GM19193 (cell line): ENCODE data around the gene FMN1.

Experiments used
- POLR2A ChIP-seq: IDR thresholded peaks from 4 replicates; pipeline ENCODE4 v1.6.1; 2011; ENCODE audit not compliant: insufficient read depth, insufficient read length; ENCODE audit errors: extremely low read depth

The FMN1 gene

GRCh38 chr15:33152502-33153109 lies 41.9 kb downstream of the FMN1 start:
- no peak for TF ChIP-seq POLR2A

GRCh38 chr15:33150971-33151370 lies 43.5 kb downstream of the FMN1 start:
- TF ChIP-seq POLR2A = no peak

- no peak for TF ChIP-seq POLR2A
Observed at GRCh38 chr15:33150431-33150941, 44.0 kb downstream of the FMN1 start.

- no peak for TF ChIP-seq POLR2A
Observed at GRCh38 chr15:33149919-33150318, 44.6 kb downstream of the FMN1 start.

- TF ChIP-seq POLR2A = no peak
Observed at GRCh38 chr15:33148129-33148751, 46.3 kb downstream of the FMN1 start.

- TF ChIP-seq POLR2A = no peak
Observed at GRCh38 chr15:33146051-33146450, 48.5 kb downstream of the FMN1 start.

- TF ChIP-seq POLR2A = no peak
Observed at GRCh38 chr15:33145447-33145846, 49.1 kb downstream of the FMN1 start.

GRCh38 chr15:33142708-33143107 lies 51.8 kb downstream of the FMN1 start:
- no peak for TF ChIP-seq POLR2A

GRCh38 chr15:33138000-33138399 lies 56.5 kb downstream of the FMN1 start:
- no peak for TF ChIP-seq POLR2A

GRCh38 chr15:33137101-33137500 lies 57.4 kb downstream of the FMN1 start:
- TF ChIP-seq POLR2A = no peak

- no peak for TF ChIP-seq POLR2A
Observed at GRCh38 chr15:33136353-33136752, 58.2 kb downstream of the FMN1 start.

- TF ChIP-seq POLR2A = no peak
Observed at GRCh38 chr15:33135355-33135781, 59.1 kb downstream of the FMN1 start.

GRCh38 chr15:33132722-33133345 lies 61.7 kb downstream of the FMN1 start:
- no peak for TF ChIP-seq POLR2A

GRCh38 chr15:33132233-33132580 lies 62.3 kb downstream of the FMN1 start:
- TF ChIP-seq POLR2A = no peak

- TF ChIP-seq POLR2A = no peak
Observed at GRCh38 chr15:33131552-33132232, 62.8 kb downstream of the FMN1 start.
